Common myeloid progenitor, CD34-positive (primary cell): ENCODE results near the gene STIM1.

Experiments used
- CTCF ChIA-PET: fragments of 350-600 bp; sonication (Branson Sonifier 250); formaldehyde crosslinking; loops from one replicate; lab custom pipeline; 2021; ENCODE audit warnings: antibody characterized with exemption; lab: Charles Lee
- POLR2A ChIA-PET: fragments of 350-600 bp; sonication (Branson Sonifier 250); formaldehyde crosslinking; loops from one replicate; lab custom pipeline; 2021; ENCODE audit warnings: antibody characterized with exemption; lab: Charles Lee
- DNase-seq, 3 donors: peaks; one replicate each; pipeline versions ENCODE4 v3.0.0 to v3.0.0-alpha.2; 2013
- H3K27ac ChIP-seq, 2 experiments: 1 replicate in 1 of 2; 2 replicates in 1 of 2; pipeline ENCODE4 v1.7.0; 2013; ENCODE audit warnings: inconsistent platforms in 2 of 2, low read length in 2 of 2, mild to moderate bottlenecking in 2 of 2, low read depth in 1 of 2, moderate library complexity in 1 of 2; ENCODE audit not compliant: severe bottlenecking in 2 of 2, insufficient read depth in 1 of 2, poor library complexity in 1 of 2
- H3K27me3 ChIP-seq, 5 experiments: replicated peaks in 2 of 5; 1 replicate in 3 of 5; 2 replicates in 2 of 5; pipeline versions ENCODE4 v1.6.1 to v1.7.0; 2013; ENCODE audit warnings: low read length in 4 of 5, mild to moderate bottlenecking in 2 of 5, moderate library complexity in 2 of 5, inconsistent platforms in 1 of 5; ENCODE audit not compliant: insufficient read depth in 5 of 5, control insufficient read depth in 4 of 5
- H3K36me3 ChIP-seq, 4 experiments: 1 replicate in 2 of 4; 2 replicates in 2 of 4; pipeline versions ENCODE4 v1.6.1 to v1.7.0; 2013; ENCODE audit warnings: low read length in 3 of 4, control low read depth in 1 of 4, mild to moderate bottlenecking in 1 of 4; ENCODE audit not compliant: control insufficient read depth in 4 of 4, insufficient read depth in 4 of 4
- H3K4me1 ChIP-seq, 4 experiments: 1 replicate in 3 of 4; 2 replicates in 1 of 4; pipeline versions ENCODE4 v1.6.1 to v1.7.1; 2013; ENCODE audit warnings: low read length in 3 of 4, mild to moderate bottlenecking in 3 of 4, control low read depth in 1 of 4, inconsistent platforms in 1 of 4, moderate library complexity in 1 of 4; ENCODE audit not compliant: control insufficient read depth in 4 of 4, insufficient read depth in 4 of 4; ENCODE audit errors: control extremely low read depth in 1 of 4
- H3K4me3 ChIP-seq, 7 experiments: 1 replicate in 4 of 7; 2 replicates in 3 of 7; pipeline versions ENCODE4 v1.5.1 to v1.7.0; 2013; ENCODE audit warnings: mild to moderate bottlenecking in 7 of 7, low read length in 6 of 7, moderate library complexity in 6 of 7, inconsistent platforms in 2 of 7, low read depth in 2 of 7, control low read depth in 1 of 7; ENCODE audit not compliant: insufficient read depth in 4 of 7, control insufficient read depth in 1 of 7; ENCODE audit errors: extremely low read depth in 1 of 7
- H3K9me3 ChIP-seq, 5 experiments: 1 replicate in 4 of 5; 2 replicates in 1 of 5; pipeline versions ENCODE4 v1.6.1 to v1.7.1; 2013; ENCODE audit warnings: low read length in 4 of 5, mild to moderate bottlenecking in 2 of 5, inconsistent platforms in 1 of 5, low read depth in 1 of 5, moderate library complexity in 1 of 5; ENCODE audit not compliant: control insufficient read depth in 4 of 5, insufficient read depth in 2 of 5; ENCODE audit errors: control extremely low read depth in 1 of 5
- WGBS: methylation state at CpG from one replicate; pipeline ENCODE4 v1.1.5; 2013; ENCODE audit not compliant: insufficient coverage; 5-methylcytosine and 5-hydroxymethylcytosine counted together

STIM1 gene

DNA sequence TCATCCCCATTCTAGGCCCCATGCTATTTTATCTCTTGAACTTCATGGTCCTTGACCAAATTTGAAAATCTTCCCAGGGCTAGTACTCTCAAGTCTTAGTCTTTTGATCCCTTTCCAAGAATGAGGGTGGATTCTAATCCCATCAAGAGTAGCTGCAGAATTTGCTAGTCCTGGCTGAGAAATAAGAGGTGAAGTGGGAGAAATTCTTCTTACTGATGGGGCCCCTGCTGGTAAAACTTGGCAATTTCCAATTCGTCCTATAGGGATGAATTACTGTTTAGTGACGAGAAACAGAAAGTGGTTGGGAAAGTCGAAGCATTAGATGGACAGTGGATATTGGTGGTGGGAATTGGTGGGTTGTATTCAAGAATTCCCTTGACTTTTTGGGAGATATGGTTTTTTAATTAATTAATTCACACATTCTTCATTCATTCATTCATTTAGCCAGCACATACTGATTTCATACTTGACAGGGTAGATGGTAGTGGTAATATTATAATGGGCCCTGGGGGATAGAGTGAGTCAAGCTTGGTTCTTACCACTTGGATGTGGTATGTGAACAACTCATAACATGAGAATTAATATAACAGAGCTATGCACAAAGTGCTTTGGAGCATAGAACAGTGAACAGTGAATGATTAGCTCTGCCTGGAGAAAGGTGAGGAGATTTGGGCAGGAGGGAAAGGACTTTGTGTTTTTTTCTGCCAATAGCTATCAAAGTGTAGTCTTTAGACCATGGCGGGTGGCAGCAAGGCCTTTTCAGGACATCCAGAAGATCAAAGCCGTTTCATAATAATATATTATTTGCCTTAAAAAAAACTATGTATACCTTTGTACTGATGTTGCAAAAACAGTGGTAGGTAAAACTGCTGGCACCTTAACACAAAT is 103.8 kb downstream of the STIM1 start:
- POLR2A ChIA-PET = interaction anchor here (1.1 kb wide), 1 partner anchor 9 kb away, joined by 3 read pairs; no protein-coding TSS in a partner anchor
- H3K4me3 ChIP-seq = no peak overlapping the region
- no peaks in the 10 kb centered on the region for H3K36me3 ChIP-seq
- no peaks in the 10 kb centered on the region for H3K27me3 ChIP-seq
- CTCF ChIA-PET = interaction anchor here (0.6 to 4.6 kb wide), 18 partner anchors 9 to 150 kb away, joined by 3 to 22 read pairs (median 4); partner anchors contain the start of gene STIM1
- peak in 1 of 3 donors; percentile 43 for DNase-seq
- H3K9me3 ChIP-seq = no peaks in the 10 kb centered on the region
- H3K27ac ChIP-seq = no peak overlapping the region
- 80% methylated on average over 1 of the region's 5 CpGs for WGBS
- H3K4me1 ChIP-seq = peaks cover 0 to 18% (median 5%) of the 10 kb centered on the region in 4 experiments

DNA sequence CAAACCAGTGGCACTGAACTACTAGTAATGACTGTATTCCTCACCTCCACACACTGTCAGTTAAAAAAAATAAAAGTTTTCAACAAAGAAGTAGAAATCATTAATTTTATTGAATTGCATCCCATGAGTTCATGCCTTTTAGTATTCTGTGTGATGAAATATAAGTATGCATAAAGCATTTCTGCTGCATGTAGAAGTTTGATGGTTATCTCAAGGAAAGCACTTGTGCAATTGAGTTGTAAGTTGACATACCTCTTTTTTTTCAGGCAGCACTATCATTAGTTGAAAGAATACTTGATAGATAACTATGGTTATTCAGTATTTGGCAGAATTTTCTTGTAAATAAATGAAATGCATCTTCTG is 104.4 kb downstream of the STIM1 start:
- ChIA-PET POLR2A (interaction anchor here (1.1 kb wide), 1 partner anchor 8 kb away, joined by 3 read pairs; no protein-coding TSS in a partner anchor), CTCF (interaction anchor here (0.6 to 4.6 kb wide), 17 partner anchors 8 to 151 kb away, joined by 3 to 22 read pairs (median 5); partner anchors contain the start of gene STIM1)
- Histone ChIP-seq H3K36me3 (no peaks in the 10 kb centered on the region), H3K9me3 (no peaks in the 10 kb centered on the region), H3K4me1 (peaks cover 0 to 18% (median 4%) of the 10 kb centered on the region in 4 experiments), H3K27me3 (no peaks in the 10 kb centered on the region), H3K27ac (no peak overlapping the region), H3K4me3 (no peak overlapping the region)
- no peak for DNase-seq

DNA sequence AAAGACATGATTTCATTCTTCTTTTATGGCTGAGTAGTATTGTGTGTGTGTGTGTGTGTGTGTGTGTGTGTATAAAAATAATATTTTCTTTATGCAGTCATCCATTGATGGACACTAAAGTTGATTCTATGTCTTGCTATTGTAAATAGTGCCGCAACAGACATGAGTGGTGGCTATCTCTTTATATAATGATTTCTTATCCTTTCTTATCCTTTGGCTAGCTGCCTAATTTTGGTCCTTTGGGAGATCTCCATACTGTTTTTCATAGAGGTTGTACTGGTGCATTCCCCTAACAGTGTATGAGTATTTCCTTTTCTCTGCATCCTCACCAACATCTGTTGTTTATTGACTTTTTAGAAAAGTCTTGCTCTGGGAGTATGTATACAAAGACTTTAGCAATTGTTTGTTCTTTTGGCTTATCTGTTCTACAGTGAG is 107.0 kb downstream of the STIM1 start:
- Histone ChIP-seq H3K27ac (no peak overlapping the region), H3K4me1 (peaks cover 0 to 10% (median 2%) of the 10 kb centered on the region in 4 experiments), H3K4me3 (no peak overlapping the region), H3K36me3 (peaks cover under 1 to 3% (median 1%) of the 10 kb centered on the region in 4 experiments), H3K27me3 (no peaks in the 10 kb centered on the region), H3K9me3 (no peaks in the 10 kb centered on the region)
- no CpG with 5 or more reads among the region's 1 CpG for WGBS
- CTCF ChIA-PET = no interaction called here
- DNase-seq = no peak
- POLR2A ChIA-PET = interaction anchor here (0.6 kb wide), 1 partner anchor 47 kb away, joined by 3 read pairs; no protein-coding TSS in a partner anchor

DNA sequence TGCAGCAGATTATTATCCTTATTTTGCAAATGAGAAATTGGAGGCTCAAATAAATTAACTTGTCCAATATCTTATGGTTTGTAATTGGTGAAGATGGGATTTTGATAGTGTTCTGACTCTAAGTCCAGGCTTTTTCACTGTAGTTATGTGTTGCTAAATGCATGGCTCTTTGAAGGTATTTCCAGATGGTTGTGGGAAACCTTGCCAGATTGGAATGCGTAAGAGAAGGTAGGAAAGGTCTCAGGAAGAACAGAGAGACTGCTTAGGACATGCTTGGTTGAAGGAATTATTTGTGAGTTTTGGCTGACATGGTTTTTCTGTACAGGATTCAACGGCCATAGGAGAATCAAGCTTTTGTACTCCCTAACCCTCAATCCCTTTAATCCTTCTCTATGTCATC is 108.6 kb downstream of the STIM1 start:
- H3K27me3 ChIP-seq = no peaks in the 10 kb centered on the region
- no peak overlapping the region for H3K4me3 ChIP-seq
- H3K36me3 ChIP-seq = peaks cover 4 to 12% (median 6%) of the 10 kb centered on the region in 4 experiments
- ChIA-PET POLR2A (no interaction called here), CTCF (no interaction called here)
- DNase-seq = no peak
- H3K4me1 ChIP-seq = peaks cover 0 to 12% (median 3%) of the 10 kb centered on the region in 4 experiments
- no peaks in the 10 kb centered on the region for H3K9me3 ChIP-seq
- 100% methylated on average over 1 of the region's 2 CpGs for WGBS
- H3K27ac ChIP-seq = no peak overlapping the region

DNA sequence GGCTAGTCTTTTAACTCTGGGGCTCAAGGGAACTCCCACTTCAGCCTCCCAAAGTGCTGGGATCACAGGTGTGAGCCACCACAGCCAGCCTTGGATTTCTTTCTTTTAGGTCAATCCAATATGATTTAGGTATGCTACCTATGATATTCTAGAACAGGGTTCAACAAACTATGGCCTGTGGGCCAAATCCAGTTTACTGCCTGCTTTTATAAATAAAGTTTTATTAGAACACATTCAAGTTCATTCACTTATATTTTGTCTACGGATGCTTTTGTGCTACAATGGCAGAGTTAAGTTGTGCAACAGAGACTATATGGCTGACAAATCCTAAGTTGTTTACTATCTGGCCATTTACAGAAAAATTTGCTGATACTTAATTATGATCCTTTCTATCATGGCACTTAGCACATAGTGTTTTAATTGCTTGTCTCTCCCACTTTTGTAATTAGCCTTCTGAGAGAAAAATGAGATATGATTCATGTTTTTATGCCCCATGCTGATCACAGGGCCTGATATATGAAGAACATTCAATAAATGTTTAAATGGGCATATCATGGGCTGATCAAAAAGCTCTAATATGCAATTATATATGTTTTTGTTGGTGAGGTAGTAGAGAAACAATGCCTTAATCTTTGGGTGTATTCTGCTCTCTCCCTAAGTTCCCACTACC is 109.6 kb downstream of the STIM1 start:
- H3K4me3 ChIP-seq = no peak overlapping the region
- CTCF ChIA-PET = interaction anchor here (1.2 kb wide), 1 partner anchor 17 kb away, joined by 7 read pairs; no protein-coding TSS in a partner anchor

DNA sequence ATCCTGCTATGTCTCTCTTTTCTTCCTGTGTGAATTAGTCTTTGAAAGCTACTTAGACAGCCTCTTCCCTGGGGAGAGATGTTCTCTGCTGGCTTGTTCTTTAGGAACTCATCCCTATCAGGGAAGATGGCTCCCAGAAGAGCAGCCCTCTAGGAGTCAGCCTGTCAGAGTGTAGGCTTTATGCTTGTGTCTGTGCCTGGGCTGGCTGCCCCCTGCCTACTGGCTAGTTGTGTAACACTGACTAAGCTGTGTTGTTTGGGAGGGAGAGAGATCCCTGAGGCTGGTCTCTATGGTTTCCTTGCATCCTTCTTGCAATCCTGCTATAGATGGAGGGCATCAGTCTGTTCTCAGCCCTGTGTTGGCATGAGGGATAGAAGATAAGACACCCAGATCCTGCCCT is 112.2 kb downstream of the STIM1 start:
- Histone ChIP-seq H3K4me1 (peaks cover 2 to 19% (median 10%) of the 10 kb centered on the region in 4 experiments), H3K27me3 (no peaks in the 10 kb centered on the region), H3K36me3 (peaks cover 4 to 12% (median 7%) of the 10 kb centered on the region in 4 experiments), H3K9me3 (no peaks in the 10 kb centered on the region), H3K4me3 (no peak overlapping the region), H3K27ac (no peak overlapping the region)
- CTCF ChIA-PET = interaction anchor here (0.9 to 3.7 kb wide), 12 partner anchors 9 to 124 kb away, joined by 3 to 23 read pairs (median 4); partner anchors contain the start of gene STIM1
- POLR2A ChIA-PET = interaction anchor here (0.8 kb wide), 1 partner anchor 8 kb away, joined by 3 read pairs; no protein-coding TSS in a partner anchor
- no peak for DNase-seq

More for the DNA sequence above, 109.6 kb downstream of the STIM1 start:
- H3K36me3 ChIP-seq = peaks cover 4 to 12% (median 7%) of the 10 kb centered on the region in 4 experiments
- H3K27ac ChIP-seq = peak overlapping the region in 1 of 2 experiments; percentile 55
- H3K9me3 ChIP-seq = no peaks in the 10 kb centered on the region
- peaks cover 2 to 13% (median 9%) of the 10 kb centered on the region in 4 experiments for H3K4me1 ChIP-seq
- no peak for DNase-seq
- 100% methylated on average over 1 of the region's 1 CpG for WGBS
- no peaks in the 10 kb centered on the region for H3K27me3 ChIP-seq
- POLR2A ChIA-PET = no interaction called here
